ENCODE results near the gene SLC7A1.

DNA sequence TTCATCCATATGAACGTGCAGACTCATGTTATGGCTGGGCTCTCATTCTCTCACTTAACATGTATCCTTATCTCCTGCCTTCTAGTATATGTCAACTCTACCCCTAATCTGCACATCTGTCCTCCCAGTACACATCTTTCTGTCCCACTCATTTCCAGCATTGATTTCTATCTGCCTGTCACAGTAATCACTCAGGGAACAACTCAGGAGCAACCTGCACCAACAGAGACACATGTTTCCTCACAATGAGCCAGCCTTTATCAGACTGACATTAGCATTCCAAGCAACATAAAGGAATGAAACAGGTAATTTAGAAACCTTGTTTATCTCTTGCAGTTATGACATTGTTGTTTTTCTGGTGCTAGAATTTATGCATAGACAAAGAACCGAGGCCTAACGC, 17.6 kb upstream of the SLC7A1 start:
- TF ChIP-seq, protein P1, sequence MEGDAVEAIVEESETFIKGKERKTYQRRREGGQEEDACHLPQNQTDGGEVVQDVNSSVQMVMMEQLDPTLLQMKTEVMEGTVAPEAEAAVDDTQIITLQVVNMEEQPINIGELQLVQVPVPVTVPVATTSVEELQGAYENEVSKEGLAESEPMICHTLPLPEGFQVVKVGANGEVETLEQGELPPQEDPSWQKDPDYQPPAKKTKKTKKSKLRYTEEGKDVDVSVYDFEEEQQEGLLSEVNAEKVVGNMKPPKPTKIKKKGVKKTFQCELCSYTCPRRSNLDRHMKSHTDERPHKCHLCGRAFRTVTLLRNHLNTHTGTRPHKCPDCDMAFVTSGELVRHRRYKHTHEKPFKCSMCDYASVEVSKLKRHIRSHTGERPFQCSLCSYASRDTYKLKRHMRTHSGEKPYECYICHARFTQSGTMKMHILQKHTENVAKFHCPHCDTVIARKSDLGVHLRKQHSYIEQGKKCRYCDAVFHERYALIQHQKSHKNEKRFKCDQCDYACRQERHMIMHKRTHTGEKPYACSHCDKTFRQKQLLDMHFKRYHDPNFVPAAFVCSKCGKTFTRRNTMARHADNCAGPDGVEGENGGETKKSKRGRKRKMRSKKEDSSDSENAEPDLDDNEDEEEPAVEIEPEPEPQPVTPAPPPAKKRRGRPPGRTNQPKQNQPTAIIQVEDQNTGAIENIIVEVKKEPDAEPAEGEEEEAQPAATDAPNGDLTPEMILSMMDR (IDR thresholded peaks at IDR 0.05; ENCODE audit: control extremely low read depth in 1 of 3, insufficient read depth in 1 of 3, low read depth in 1 of 3, low read length in 3 of 3), result no peak
- TF ChIP-seq POLR2AphosphoS5 (IDR thresholded peaks at IDR 0.05; ENCODE audit: low read depth, low read length) (no peak), POLR2A (IDR thresholded peaks at IDR 0.05; ENCODE audit: control extremely low read depth in 1 of 2, low read depth in 2 of 2, low read length in 2 of 2) (no peak)

Measured in H1 (cell line).